GM18873 (cell line): ENCODE results near the gene CAMK2D.

ENCODE experiments used
- ATAC-seq: cut with Tn5 transposase; IDR thresholded peaks from one replicate; pipeline ENCODE4 v1.9.1; 2021; ENCODE audit warnings: mild to moderate bottlenecking, moderate library complexity, moderate number of reproducible peaks; ENCODE audit not compliant: unreplicated experiment, low FRiP score

CAMK2D gene

DNA sequence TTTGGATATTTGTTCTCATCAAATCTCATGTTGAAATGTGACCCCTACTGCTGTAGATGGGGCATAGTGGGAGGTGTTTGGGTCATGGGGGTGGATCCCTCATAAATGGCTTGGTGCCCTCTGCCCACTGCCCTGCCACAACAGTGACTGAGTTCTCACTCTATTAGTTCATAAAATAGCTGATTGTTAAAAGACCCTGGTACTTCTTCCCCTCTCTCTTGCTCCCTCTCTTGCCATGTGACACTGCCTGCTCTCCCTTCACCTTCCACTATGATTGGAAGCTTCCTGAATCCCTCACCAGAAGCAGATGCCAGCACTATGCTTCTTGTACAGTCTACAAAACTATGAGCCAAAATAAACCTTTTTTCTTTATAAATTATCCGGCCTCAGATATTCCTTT, 182.2 kb downstream of the CAMK2D start:
- no peak for ATAC-seq

DNA sequence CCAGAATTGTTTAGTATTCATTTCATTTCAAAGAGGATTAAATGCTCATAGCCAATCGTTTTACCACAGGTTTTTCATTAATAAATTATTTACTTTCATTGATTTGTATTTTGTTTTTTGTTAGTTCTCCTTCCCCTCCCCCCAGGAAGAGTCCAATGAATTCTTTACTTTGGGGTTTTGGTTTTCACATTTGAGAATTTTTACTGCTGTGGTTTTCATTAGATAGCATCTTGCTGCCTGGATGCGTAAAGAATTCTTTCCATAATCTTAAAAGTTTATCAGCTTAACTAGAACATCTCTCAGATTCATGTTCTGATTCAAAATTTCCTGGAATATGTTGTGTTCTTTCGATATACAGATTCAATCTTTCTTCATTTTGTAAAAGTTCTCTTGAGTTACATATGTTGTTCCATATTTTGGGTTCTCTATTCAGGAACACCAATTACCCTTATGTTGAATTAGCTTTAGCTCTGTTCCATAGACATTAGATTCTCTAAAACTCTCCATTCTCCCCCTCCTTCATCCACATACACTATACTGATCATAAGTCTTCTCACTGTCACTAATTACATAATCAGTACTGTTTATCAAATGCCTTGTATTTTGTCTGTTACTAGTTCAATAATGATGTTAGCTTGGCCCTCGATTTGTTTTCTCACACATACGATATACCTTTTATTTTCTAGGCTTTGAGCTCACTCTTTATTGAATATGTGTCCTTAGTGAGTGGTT, 184.4 kb downstream of the CAMK2D start:
- ATAC-seq: no peak

- ATAC-seq: no peak
These were observed 186.1 kb downstream of the CAMK2D start for GRCh38 chr4:113575401-113575800.

DNA sequence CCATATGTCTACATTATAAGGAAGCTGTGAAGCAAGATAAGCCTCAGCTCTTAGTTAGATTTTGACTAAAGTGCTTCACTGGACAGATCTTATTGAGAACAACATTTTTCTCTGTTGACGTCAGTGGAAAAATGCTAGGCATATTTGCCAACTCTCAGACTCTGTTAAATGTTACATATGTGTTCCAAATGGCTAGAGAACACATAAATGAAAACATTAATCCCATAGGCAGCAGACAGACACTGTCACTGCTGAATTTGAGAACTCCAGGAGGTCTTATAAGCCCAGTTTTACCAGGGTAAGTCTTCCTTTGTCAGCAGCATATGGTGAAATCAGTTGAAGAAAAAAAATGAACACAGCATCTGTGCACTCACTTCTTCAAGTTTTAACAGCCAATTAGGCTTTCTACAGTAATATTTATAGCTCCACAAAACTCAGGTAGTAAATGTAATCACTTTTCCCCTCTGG, 186.9 kb downstream of the CAMK2D start:
- no peak for ATAC-seq

- no peak for ATAC-seq
These were observed 188.9 kb downstream of the CAMK2D start for GRCh38 chr4:113572620-113573019.

DNA sequence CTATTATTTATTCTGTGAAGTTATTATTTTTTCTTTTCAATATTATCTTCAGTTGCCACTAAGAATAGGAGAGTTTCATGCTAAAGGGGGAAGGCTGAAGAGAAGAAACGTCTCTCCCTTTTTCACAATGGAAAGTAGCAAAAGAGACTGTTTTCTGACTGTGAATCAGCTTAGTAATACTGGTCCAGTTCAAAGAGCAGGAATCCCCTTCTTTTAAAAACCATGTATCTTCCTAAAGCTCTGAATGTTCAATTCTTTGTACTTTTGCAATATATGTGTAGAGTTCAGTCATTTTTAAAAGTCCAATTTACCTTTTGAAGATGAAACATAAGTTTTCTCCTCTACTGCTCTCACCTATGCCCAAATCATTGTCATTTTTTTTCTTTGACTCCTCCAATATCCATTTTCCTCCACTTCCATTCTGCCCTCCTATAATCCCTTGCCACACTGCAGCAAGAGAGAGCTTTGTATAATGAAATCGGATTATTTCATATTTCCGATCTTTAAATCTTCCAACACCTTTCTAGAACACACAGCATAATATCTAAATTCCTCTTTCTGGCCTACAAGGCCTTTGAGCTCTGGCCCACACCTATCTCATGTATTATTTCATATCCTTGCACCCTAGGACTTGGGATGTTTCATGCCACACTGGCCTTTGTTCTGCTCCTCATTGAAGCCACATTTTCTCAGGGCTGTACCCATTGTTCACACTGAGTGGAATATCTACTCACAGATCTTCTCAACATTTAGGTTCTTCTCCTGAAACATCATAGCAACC, 195.3 kb downstream of the CAMK2D start:
- no peak for ATAC-seq

GRCh38 chr4:113565702-113566012, 195.9 kb downstream of the CAMK2D start:
- no peak for ATAC-seq

- ATAC-seq: peak; percentile 18
These were observed 197.0 kb downstream of the CAMK2D start for GRCh38 chr4:113564493-113564892.

DNA sequence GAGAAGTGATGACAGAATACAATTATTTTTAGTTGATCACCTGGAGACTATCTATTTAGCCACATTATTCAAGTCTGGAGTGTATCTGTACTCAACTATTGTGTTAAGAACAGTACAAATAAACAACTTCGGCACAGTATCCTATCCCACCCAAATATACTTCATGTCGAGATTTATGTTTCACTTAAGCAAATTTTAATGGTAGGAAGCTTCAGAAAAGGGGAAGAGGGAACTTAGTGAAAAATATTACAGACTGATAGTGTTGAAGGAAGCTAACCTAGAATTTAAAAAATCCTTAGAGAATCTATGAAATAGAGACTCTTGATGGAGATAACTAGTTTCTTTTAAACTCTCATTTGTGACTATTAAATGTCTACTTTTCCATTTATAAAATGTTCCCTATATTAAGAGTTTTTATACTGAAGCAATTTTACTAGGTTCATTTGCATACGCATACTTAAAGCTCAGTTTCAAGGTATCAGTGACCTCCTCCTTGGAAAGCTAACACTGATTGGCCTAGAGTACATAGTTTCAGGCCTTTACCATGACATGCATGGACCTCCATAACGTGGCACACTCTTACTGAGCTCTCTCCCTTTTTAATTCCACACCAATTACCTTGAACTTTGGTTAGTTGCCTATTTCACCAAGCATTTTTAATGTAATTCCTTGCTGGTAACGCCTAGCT, 197.7 kb downstream of the CAMK2D start:
- no peak for ATAC-seq

DNA sequence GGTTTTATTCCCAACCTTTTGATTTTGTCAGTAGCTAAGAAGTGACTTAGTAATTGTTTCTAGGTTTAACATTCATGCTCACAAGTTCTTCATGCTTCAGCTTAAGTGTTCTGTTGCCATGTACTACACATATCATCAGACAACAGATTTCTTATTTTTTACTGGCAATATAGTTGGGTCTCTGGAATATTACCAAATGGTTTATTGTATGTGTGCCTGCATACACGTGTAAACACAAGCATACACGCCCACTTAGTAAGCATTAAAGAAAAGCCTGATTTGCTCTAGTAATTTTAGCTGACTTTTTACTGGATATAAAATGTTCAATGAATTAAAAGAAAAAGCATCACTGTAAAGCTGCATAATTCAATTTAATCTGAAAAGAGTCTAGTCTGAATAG, 199.8 kb downstream of the CAMK2D start:
- no peak for ATAC-seq

DNA sequence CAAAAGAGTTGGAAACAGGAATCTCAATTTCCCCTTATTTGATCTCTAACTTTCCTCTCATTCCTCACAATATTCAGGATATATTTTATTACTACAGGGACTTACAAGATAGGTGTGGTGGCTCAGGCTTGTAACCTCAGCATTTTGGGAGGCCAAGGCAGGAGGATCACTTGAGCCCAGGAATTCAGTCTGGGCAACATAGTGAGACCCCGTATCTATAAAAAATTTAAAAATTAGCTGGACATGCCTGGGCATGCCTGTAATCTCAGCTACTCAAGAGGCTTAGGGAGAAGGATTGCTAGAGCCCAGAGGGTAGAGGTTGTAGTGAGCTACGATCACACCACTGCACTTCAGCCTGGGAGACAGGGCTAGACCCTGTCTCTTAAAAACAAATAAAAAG, 200.4 kb downstream of the CAMK2D start:
- ATAC-seq: no peak

GRCh38 chr4:113560579-113560978, 201.0 kb downstream of the CAMK2D start:
- ATAC-seq: no peak

- no peak for ATAC-seq
These were observed 201.6 kb downstream of the CAMK2D start for GRCh38 chr4:113559947-113560346.

- ATAC-seq: no peak
These were observed 205.0 kb downstream of the CAMK2D start for GRCh38 chr4:113556382-113557134.

GRCh38 chr4:113555868-113556267, 205.7 kb downstream of the CAMK2D start:
- ATAC-seq: no peak

- no peak for ATAC-seq
These were observed 208.5 kb downstream of the CAMK2D start for GRCh38 chr4:113553082-113553481.

DNA sequence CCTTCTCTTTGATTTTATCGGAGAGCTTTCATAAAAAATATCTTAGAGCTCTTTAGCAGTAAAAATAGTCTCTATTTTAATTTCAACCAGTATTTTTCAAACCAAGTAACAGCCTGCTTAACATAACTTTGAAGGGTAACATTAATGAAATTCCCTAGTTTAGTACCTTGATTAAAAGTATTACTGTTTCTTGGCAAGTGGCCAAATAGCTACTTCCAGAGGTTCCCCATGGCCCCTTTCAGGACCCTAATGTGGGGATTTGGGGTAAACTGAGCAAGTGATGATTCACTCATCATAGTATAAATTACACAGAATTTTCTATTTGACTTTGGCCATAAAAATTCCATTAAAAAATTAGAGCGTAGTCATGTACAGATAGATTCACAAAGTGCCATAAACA, 211.0 kb downstream of the CAMK2D start:
- ATAC-seq: no peak

GRCh38 chr4:113548303-113548702, 213.2 kb downstream of the CAMK2D start:
- no peak for ATAC-seq

GRCh38 chr4:113547487-113548042, 214.0 kb downstream of the CAMK2D start:
- peak; percentile 99 for ATAC-seq

DNA sequence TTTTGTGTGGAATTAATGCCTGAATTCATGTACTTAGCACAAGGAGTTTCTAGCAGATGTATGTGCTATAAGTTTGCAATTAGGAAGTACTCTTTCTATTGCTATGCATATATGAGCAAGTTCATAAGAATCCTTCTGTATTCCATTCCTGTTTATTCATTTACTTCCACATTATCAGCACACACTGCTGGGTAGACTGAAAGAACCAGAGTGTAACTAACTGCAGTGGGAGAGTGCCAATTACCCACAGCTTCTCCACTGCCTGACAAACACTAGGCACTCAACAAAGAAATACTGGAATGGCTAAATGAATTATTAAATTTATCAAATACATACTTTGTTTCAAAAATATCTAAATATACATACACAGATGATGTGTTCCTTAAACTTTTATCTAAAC, 219.6 kb downstream of the CAMK2D start:
- no peak for ATAC-seq
